GM12892 (cell line): ENCODE data around the gene OPCML.

Experiments
- POLR2A ChIP-seq: IDR thresholded peaks from 2 replicates; pipeline ENCODE4 v1.6.1; 2011; ENCODE audit warnings: low read depth, low read length, control low read depth
- POLR2AphosphoS5 ChIP-seq: IDR thresholded peaks from 2 replicates; pipeline ENCODE4 v1.6.1; 2011; ENCODE audit warnings: low read depth, low read length, control low read depth
- TAF1 ChIP-seq: IDR thresholded peaks from 2 replicates; pipeline ENCODE4 v1.6.1; 2011; ENCODE audit warnings: low read depth, mild to moderate bottlenecking, control low read depth, low read length, borderline replicate concordance

DNA sequence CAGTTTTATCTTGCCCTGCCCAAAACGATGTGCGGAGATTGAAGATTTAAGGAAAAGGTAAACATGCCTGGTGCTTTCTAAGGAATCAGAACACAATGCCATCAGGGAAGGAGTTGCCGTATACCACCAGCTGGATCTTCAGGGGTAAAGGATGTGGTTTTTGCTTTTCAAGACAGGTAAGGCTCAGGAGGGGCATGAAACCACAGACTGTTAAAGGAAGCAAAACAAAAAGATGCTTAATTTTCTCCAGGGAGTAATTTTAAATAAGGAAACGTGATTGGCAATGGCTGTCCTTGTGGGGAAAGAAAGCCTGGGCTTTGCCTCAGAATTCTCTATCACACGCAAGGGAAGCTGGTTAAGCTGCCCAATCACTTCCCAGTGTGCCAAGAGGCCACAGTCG, 655.6 kb downstream of the OPCML start:
- TF ChIP-seq POLR2A (no peak), TAF1 (no peak), POLR2AphosphoS5 (no peak)
